ENCODE measurements around the gene FLT3. TPM values are rescaled to one million over a fixed set of nuclear protein-coding genes. Genes with fewer than 3 reads are reported as not detected.

The FLT3 gene
- polyA plus RNA-seq, 1 of the 3 experiments (the other 2 are of a cell fraction), result not detected

DNA sequence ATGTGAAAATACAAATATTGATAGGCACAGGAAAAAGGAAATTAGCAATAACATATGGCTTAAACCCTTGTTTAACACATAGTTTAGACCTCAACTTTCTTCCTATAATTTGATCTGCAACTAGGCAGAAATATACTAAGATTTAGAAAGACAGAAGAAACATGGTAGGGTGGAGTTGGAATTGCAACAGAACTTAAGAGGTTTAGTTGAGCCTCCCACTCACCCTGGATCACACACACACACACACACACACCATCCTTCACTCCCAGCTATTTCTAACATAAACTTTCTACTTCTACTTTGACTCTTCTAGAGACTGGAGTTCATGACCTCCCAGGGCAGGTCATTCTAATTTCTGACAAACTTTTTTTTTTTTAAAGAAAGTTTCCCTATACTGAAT lies 47.4 kb downstream of the FLT3 start (continued):
- TF ChIP-seq RAD21 (IDR thresholded peaks at IDR 0.05; ENCODE audit: low read length), result no peak

DNA sequence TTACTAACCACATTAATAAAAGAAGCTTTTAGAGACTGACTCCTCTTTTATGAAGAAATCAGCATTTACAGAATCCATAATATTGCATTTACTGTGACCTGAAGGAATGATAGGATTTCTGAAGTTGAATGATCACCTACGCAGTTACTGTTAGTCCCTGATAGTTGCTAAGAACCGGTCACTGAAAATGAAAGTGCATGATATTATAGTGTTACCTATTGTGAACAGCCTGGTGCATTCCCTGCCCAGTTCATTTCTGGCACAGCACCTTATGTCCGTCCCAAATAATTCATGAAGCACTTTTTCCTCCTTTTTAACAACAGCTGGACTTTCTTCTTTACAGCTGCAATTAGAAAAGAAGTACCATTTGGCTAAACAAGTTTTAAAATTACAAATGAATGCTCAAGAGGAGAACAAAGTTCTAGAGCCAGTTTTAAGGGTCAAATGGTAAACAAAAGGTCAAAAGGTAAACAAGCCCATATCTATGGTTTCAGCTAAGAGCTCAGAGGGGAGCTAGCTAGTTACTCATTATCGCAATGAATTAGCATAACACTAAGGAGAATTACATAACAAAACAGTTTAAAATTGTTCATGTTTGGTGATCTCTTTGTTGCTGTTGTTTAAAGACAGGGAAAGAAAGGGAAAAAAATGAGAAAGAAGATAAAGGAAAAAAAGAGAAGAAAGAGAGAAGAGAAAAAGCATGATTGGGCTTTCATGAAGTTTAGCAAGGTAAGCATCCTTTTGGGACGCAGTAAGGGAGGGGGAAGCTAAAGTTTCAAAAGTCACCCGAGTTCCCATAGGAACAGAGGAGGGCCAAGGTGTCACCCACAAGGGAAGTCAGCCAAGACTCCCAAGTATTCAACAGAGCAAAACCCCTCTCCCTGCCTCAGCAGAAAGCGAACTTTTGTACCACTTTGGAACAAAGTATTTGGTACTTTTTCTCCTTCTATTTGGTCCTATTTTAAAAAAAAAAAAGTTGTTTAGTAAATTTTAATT lies 50.2 kb downstream of the FLT3 start:
- no peaks in the 10 kb centered on the region for H3K4me1 ChIP-seq (ENCODE audit: control insufficient read depth in 1 of 2, insufficient read depth in 2 of 2, low read depth in 1 of 2, low read length in 1 of 2)
- CTCF ChIA-PET, result interaction anchor here (0.9 kb wide), 1 partner anchor 9 kb away, joined by 3 read pairs; no protein-coding TSS in a partner anchor
- H2AFZ ChIP-seq (ENCODE audit: low read depth), result no peak overlapping the region
- H3K4me3 ChIP-seq (ENCODE audit: low read depth in 2 of 2, low read length in 1 of 2), result no peak overlapping the region
- no peak overlapping the region for H3K9ac ChIP-seq
- no peaks in the 10 kb centered on the region for H3K9me2 ChIP-seq
- H3K36me3 ChIP-seq (replicated peaks in 1 of 2; ENCODE audit: control insufficient read depth in 1 of 2, insufficient read depth in 2 of 2, low read length in 1 of 2), result no peaks in the 10 kb centered on the region
- peaks cover 26% of the 10 kb centered on the region for H3K27me3 ChIP-seq (ENCODE audit: insufficient read depth)
- H4K20me1 ChIP-seq (ENCODE audit: insufficient read depth), result no peaks in the 10 kb centered on the region
- no peaks in the 10 kb centered on the region for H3F3A ChIP-seq (replicated peaks; ENCODE audit: insufficient read depth)
- POLR2A ChIA-PET, result no interaction called here
- TF ChIP-seq, protein P1, sequence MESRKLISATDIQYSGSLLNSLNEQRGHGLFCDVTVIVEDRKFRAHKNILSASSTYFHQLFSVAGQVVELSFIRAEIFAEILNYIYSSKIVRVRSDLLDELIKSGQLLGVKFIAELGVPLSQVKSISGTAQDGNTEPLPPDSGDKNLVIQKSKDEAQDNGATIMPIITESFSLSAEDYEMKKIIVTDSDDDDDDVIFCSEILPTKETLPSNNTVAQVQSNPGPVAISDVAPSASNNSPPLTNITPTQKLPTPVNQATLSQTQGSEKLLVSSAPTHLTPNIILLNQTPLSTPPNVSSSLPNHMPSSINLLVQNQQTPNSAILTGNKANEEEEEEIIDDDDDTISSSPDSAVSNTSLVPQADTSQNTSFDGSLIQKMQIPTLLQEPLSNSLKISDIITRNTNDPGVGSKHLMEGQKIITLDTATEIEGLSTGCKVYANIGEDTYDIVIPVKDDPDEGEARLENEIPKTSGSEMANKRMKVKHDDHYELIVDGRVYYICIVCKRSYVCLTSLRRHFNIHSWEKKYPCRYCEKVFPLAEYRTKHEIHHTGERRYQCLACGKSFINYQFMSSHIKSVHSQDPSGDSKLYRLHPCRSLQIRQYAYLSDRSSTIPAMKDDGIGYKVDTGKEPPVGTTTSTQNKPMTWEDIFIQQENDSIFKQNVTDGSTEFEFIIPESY (IDR thresholded peaks at IDR 0.05; ENCODE audit: borderline replicate concordance, low read depth), result no peak
- TF ChIP-seq, protein P2, sequence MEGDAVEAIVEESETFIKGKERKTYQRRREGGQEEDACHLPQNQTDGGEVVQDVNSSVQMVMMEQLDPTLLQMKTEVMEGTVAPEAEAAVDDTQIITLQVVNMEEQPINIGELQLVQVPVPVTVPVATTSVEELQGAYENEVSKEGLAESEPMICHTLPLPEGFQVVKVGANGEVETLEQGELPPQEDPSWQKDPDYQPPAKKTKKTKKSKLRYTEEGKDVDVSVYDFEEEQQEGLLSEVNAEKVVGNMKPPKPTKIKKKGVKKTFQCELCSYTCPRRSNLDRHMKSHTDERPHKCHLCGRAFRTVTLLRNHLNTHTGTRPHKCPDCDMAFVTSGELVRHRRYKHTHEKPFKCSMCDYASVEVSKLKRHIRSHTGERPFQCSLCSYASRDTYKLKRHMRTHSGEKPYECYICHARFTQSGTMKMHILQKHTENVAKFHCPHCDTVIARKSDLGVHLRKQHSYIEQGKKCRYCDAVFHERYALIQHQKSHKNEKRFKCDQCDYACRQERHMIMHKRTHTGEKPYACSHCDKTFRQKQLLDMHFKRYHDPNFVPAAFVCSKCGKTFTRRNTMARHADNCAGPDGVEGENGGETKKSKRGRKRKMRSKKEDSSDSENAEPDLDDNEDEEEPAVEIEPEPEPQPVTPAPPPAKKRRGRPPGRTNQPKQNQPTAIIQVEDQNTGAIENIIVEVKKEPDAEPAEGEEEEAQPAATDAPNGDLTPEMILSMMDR (IDR thresholded peaks at IDR 0.05), result no peak
- no peak for TF ChIP-seq TAF1 (IDR thresholded peaks at IDR 0.05; ENCODE audit: borderline replicate concordance, low read depth, low read length)
- TF ChIP-seq FOXJ3 (CRISPR knock-in tag; IDR thresholded peaks at IDR 0.05), result no peak
- no peak for TF ChIP-seq NFIC (IDR thresholded peaks at IDR 0.05; ENCODE audit: borderline replicate concordance)
- TF ChIP-seq RAD21 (IDR thresholded peaks at IDR 0.05; ENCODE audit: low read length), result no peak
- no peak for TF ChIP-seq EP300 (IDR thresholded peaks at IDR 0.05; ENCODE audit: borderline replicate concordance in 1 of 2, low read depth in 1 of 2, low read length in 1 of 2)
- TF ChIP-seq SIN3A (IDR thresholded peaks at IDR 0.05; ENCODE audit: borderline replicate concordance, low read depth, low read length), result no peak
- TF ChIP-seq, protein P3, sequence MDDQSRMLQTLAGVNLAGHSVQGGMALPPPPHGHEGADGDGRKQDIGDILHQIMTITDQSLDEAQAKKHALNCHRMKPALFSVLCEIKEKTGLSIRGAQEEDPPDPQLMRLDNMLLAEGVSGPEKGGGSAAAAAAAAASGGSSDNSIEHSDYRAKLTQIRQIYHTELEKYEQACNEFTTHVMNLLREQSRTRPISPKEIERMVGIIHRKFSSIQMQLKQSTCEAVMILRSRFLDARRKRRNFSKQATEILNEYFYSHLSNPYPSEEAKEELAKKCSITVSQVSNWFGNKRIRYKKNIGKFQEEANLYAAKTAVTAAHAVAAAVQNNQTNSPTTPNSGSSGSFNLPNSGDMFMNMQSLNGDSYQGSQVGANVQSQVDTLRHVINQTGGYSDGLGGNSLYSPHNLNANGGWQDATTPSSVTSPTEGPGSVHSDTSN (IDR thresholded peaks at IDR 0.05), result no peak
- no peak for TF ChIP-seq RXRA (IDR thresholded peaks at IDR 0.05; ENCODE audit: borderline replicate concordance, low read depth)
- TF ChIP-seq YY1 (IDR thresholded peaks at IDR 0.05; ENCODE audit: low read depth), result no peak
- TF ChIP-seq NRF1 (IDR thresholded peaks at IDR 0.05; ENCODE audit: low read depth, low read length), result no peak
- no peak for TF ChIP-seq FOSL2 (IDR thresholded peaks at IDR 0.05; ENCODE audit: borderline replicate concordance, low read depth)
- no peak for TF ChIP-seq RCOR1 (IDR thresholded peaks at IDR 0.05; ENCODE audit: low read length)
- TF ChIP-seq ELF1 (IDR thresholded peaks at IDR 0.05), result no peak
- TF ChIP-seq, protein P4, sequence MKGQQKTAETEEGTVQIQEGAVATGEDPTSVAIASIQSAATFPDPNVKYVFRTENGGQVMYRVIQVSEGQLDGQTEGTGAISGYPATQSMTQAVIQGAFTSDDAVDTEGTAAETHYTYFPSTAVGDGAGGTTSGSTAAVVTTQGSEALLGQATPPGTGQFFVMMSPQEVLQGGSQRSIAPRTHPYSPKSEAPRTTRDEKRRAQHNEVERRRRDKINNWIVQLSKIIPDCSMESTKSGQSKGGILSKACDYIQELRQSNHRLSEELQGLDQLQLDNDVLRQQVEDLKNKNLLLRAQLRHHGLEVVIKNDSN (IDR thresholded peaks at IDR 0.05; ENCODE audit: borderline replicate concordance, low read depth), result no peak
- no peak for TF ChIP-seq TCF12 (IDR thresholded peaks at IDR 0.05)
- TF ChIP-seq EZH2phosphoT487 (IDR thresholded peaks at IDR 0.05; ENCODE audit: borderline replicate concordance, low read depth), result no peak
- no peak for TF ChIP-seq TEAD4 (IDR thresholded peaks at IDR 0.05; ENCODE audit: borderline replicate concordance, insufficient read depth)
- 10% methylated on average over 7 of the region's 7 CpGs for WGBS (ENCODE audit: low lambda C conversion rate)
- no peak overlapping the region for H3K4me2 ChIP-seq
- no peaks in the 10 kb centered on the region for H3K9me3 ChIP-seq
- DNase-seq, result no peak
- H3K27ac ChIP-seq (ENCODE audit: low read depth in 2 of 2, low read length in 1 of 2), result no peak overlapping the region
- no peaks in the 10 kb centered on the region for H3K79me2 ChIP-seq (ENCODE audit: insufficient read depth)
